ENCODE data around the gene C10orf71.

C10orf71 gene

GRCh38 chr10:49268185-49268584 is 30.8 kb upstream of the C10orf71 start:
- Histone ChIP-seq H4K20me1 (ENCODE audit: control insufficient read depth, insufficient read depth, low read depth, low read length) (no peaks in the 10 kb centered on the region), H3K79me2 (ENCODE audit: control insufficient read depth, low read length) (no peaks in the 10 kb centered on the region), H3K9me2 (replicated peaks; ENCODE audit: control insufficient read depth, low read length) (no peaks in the 10 kb centered on the region), H3K4me3 (ENCODE audit: low read length) (no peak overlapping the region), H3K27me3 (ENCODE audit: control insufficient read depth, low read length) (0 out of 2 replicates have a peak, but pooled peaks cover 4% of the 10 kb centered on the region), H3K4me1 (ENCODE audit: control insufficient read depth, low read length) (no peaks in the 10 kb centered on the region), H3K36me3 (ENCODE audit: control insufficient read depth, low read length) (no peaks in the 10 kb centered on the region), H3K27ac (ENCODE audit: low read depth, low read length) (no peak overlapping the region), H3K4me2 (ENCODE audit: low read length) (no peak overlapping the region), H3F3A (ENCODE audit: control insufficient read depth, insufficient read depth) (no peaks in the 10 kb centered on the region), H3K9me3 (ENCODE audit: control insufficient read depth, insufficient read depth, low read length) (no peaks in the 10 kb centered on the region)
- no peak for TF ChIP-seq EZH2phosphoT487 (IDR thresholded peaks at IDR 0.05; ENCODE audit: borderline replicate concordance, low read length)

GRCh38 chr10:49269523-49269922 is 29.4 kb upstream of the C10orf71 start:
- H3K4me3 ChIP-seq (ENCODE audit: low read length): no peak overlapping the region
- no peak overlapping the region for H3K4me2 ChIP-seq (ENCODE audit: low read length)
- TF ChIP-seq CTCF (IDR thresholded peaks at IDR 0.05; ENCODE audit: low read depth, low read length, poor library complexity, severe bottlenecking) (no peak), EZH2phosphoT487 (IDR thresholded peaks at IDR 0.05; ENCODE audit: borderline replicate concordance, low read length) (no peak)
- H3K9me3 ChIP-seq (ENCODE audit: control insufficient read depth, insufficient read depth, low read length): no peaks in the 10 kb centered on the region
- no peaks in the 10 kb centered on the region for H3K9me2 ChIP-seq (replicated peaks; ENCODE audit: control insufficient read depth, low read length)
- H3K36me3 ChIP-seq (ENCODE audit: control insufficient read depth, low read length): no peaks in the 10 kb centered on the region
- no peaks in the 10 kb centered on the region for H3F3A ChIP-seq (ENCODE audit: control insufficient read depth, insufficient read depth)
- H3K4me1 ChIP-seq (ENCODE audit: control insufficient read depth, low read length): no peaks in the 10 kb centered on the region
- 0 out of 2 replicates have a peak, but pooled peaks cover 4% of the 10 kb centered on the region for H3K27me3 ChIP-seq (ENCODE audit: control insufficient read depth, low read length)
- no peaks in the 10 kb centered on the region for H4K20me1 ChIP-seq (ENCODE audit: control insufficient read depth, insufficient read depth, low read depth, low read length)
- no peak overlapping the region for H3K27ac ChIP-seq (ENCODE audit: low read depth, low read length)
- H3K79me2 ChIP-seq (ENCODE audit: control insufficient read depth, low read length): no peaks in the 10 kb centered on the region

GRCh38 chr10:49270565-49270964 is 28.4 kb upstream of the C10orf71 start:
- Histone ChIP-seq H3K27me3 (ENCODE audit: control insufficient read depth, low read length) (peaks cover 11% of the 10 kb centered on the region; the same call in 1 of the 2 replicates), H3K4me2 (ENCODE audit: low read length) (no peak overlapping the region), H3K4me1 (ENCODE audit: control insufficient read depth, low read length) (no peaks in the 10 kb centered on the region), H3K36me3 (ENCODE audit: control insufficient read depth, low read length) (no peaks in the 10 kb centered on the region), H3K79me2 (ENCODE audit: control insufficient read depth, low read length) (no peaks in the 10 kb centered on the region), H3F3A (ENCODE audit: control insufficient read depth, insufficient read depth) (no peaks in the 10 kb centered on the region), H3K27ac (ENCODE audit: low read depth, low read length) (no peak overlapping the region), H3K4me3 (ENCODE audit: low read length) (no peak overlapping the region), H4K20me1 (ENCODE audit: control insufficient read depth, insufficient read depth, low read depth, low read length) (no peaks in the 10 kb centered on the region), H3K9me2 (replicated peaks; ENCODE audit: control insufficient read depth, low read length) (no peaks in the 10 kb centered on the region), H3K9me3 (ENCODE audit: control insufficient read depth, insufficient read depth, low read length) (no peaks in the 10 kb centered on the region)
- TF ChIP-seq CTCF (IDR thresholded peaks at IDR 0.05; ENCODE audit: low read depth, low read length, poor library complexity, severe bottlenecking) (no peak), EZH2phosphoT487 (IDR thresholded peaks at IDR 0.05; ENCODE audit: borderline replicate concordance, low read length) (no peak)

- H3K27me3 ChIP-seq (ENCODE audit: control insufficient read depth, low read length): peaks cover 10% of the 10 kb centered on the region; the same call in 1 of the 2 replicates
- no peaks in the 10 kb centered on the region for H3K9me3 ChIP-seq (ENCODE audit: control insufficient read depth, insufficient read depth, low read length)
- TF ChIP-seq CTCF (IDR thresholded peaks at IDR 0.05; ENCODE audit: low read depth, low read length, poor library complexity, severe bottlenecking) (no peak), EZH2phosphoT487 (IDR thresholded peaks at IDR 0.05; ENCODE audit: borderline replicate concordance, low read length) (no peak)
- H3K27ac ChIP-seq (ENCODE audit: low read depth, low read length): no peak overlapping the region
- no peaks in the 10 kb centered on the region for H3K36me3 ChIP-seq (ENCODE audit: control insufficient read depth, low read length)
- no peak overlapping the region for H3K4me3 ChIP-seq (ENCODE audit: low read length)
- H3K9me2 ChIP-seq (replicated peaks; ENCODE audit: control insufficient read depth, low read length): no peaks in the 10 kb centered on the region
- H3F3A ChIP-seq (ENCODE audit: control insufficient read depth, insufficient read depth): no peaks in the 10 kb centered on the region
- H3K79me2 ChIP-seq (ENCODE audit: control insufficient read depth, low read length): no peaks in the 10 kb centered on the region
- no peaks in the 10 kb centered on the region for H4K20me1 ChIP-seq (ENCODE audit: control insufficient read depth, insufficient read depth, low read depth, low read length)
- H3K4me2 ChIP-seq (ENCODE audit: low read length): no peak overlapping the region
- H3K4me1 ChIP-seq (ENCODE audit: control insufficient read depth, low read length): no peaks in the 10 kb centered on the region
Observed at GRCh38 chr10:49271346-49271745, 27.6 kb upstream of the C10orf71 start.

All from DOHH2 (cell line).